Subcutaneous adipose tissue (tissue), 4 donors: ENCODE results near the gene SOX18. TPM values are rescaled to one million over a fixed set of nuclear protein-coding genes. Genes with fewer than 3 reads are reported as not detected.

Experiments
- CTCF ChIP-seq: fragments of 450-650 bp; IDR thresholded peaks from one replicate; pipeline ENCODE4 v1.5.1; 2016; ENCODE audit warnings: low read depth, mild to moderate bottlenecking, control low read depth, antibody characterized with exemption, moderate library complexity
- total RNA-seq, 4 donors: library from RNA; depleted of rRNA; stranded (reverse); fragments of >200 nt; gene quantifications; one replicate each; pipeline ENCODE4 v1.1.0, GENCODE V29; 2016

SOX18 gene
- total RNA-seq, 4 donors from 2014 or later = 1.2 to 46.3 (median 7.1) TPM

DNA sequence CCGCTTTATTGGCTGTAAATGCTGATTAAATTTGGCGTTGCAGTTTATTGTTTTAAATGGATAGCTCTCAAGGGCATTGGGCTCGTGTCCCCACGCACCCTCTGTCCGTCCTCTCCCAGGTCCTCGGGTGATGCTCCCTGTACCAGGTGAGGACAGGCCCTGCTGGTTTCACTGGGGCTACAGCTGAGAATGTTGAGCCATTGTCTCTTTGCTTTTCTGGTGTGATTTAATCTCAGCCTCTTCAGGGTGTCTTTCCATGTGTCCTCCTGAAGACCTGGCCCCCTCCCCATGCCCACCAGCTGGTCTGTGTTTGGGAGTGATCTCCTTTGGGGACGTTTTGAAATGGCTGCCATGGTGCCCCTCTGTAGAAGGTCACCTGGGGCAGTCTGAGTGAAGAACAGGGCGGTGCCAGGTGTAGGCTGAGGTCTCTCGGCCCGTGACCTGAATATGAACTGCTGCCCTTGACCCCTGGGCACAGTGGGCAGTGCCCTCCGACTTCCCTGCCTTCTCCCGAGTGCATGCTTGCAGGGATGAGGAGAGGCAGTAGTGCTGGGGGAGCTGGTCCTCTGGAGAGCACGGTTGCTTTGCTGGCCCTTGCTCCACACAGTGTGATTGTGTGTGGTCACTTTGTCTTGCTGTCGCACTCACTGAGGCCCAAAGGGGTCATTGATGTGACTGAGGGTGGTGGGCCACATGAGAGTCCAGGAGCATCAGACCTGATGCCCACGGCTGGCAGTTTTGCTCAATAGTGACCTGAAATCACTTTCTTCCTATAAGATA, 25.9 kb downstream of the SOX18 start:
- TF ChIP-seq CTCF = no peak

DNA sequence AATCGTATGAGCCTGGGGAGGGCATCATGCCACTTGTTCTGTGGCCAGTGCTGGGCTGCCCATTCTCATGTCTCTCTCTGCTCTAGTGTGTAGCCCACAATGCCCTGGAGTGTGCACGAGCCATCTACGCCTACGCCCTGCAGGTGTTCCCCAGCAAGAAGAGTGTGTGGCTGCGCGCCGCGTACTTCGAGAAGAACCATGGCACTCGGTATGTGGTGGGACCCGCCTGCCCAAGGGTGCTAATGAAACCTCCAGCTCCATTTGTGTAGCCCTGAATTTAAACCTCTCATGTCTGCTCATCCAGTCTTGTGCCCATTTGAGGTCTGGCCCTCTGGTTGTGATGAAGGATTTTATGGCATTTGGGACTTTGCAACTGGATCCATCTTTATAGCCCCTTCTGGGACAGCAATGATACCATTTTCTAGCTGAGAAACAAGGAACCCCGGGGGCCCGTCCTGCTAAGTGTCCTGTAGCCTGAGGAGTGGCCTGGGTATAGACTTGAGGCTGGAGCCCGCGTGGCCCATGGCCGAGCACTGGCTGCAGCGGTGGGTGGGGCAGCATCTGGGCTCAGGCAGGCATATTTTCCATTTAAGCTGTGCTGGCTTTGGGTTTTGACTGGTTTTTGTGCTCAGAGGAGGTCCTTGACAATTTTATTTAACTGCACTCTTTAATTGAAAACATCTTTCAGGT, 26.6 kb downstream of the SOX18 start:
- no peak for TF ChIP-seq CTCF

DNA sequence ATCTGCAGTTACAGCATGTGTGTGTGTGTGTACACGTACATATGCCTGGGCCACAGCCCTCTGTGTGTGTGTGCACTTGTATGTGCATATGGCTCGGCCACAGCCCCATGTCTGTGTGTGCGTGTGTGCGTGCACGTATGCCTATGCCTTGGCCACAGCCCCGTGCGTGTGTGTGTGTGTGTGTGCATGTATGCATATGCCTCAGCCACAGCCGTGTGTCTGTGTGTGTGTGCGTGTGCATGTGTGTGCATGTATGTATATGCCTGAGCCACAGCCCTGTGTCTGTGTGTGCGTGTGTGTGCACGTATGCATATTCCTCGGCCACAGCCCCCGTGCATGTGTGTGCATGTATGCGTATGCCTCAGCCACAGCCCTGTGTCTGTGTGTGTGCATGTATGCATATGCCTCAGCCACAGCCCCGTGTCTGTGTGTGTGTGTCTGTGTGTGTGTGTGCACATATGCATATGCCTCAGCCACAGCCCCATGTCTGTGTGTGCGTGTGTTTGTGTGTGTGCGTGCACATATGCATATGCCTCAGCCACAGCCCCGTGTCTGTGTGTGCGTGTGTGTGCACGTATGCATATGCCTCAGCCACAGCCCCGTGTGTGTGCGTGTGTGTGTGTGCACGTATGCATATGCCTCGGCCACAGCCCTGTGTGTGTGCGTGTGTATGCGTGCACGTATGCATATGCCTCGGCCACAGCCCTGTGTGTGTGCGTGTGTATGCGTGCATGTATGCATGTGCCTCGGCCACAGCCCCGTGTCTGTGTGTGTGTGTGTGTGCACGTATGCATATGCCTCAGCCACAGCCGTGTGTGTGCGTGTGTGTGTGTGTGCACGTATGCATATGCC, 28.1 kb downstream of the SOX18 start:
- TF ChIP-seq CTCF = no peak

GRCh38 chr20:64015635-64016034, 33.8 kb downstream of the SOX18 start:
- TF ChIP-seq CTCF = no peak

DNA sequence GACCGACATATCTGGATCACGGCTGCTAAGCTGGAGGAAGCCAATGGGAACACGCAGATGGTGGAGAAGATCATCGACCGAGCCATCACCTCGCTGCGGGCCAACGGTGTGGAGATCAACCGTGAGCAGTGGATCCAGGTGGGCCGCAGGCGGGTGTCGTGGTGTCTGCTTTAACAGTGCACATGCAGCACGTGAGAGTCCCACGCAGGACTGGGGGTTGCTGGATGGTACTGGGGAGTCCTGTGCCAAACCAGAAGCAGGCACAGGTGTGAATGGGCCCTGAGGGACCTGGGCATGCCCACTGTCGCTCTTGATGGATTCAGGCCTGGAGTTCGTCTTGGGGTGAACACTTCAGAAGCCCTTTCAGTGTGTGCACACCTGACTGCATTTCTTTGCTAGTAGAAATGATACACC, 38.1 kb downstream of the SOX18 start:
- no peak for TF ChIP-seq CTCF

DNA sequence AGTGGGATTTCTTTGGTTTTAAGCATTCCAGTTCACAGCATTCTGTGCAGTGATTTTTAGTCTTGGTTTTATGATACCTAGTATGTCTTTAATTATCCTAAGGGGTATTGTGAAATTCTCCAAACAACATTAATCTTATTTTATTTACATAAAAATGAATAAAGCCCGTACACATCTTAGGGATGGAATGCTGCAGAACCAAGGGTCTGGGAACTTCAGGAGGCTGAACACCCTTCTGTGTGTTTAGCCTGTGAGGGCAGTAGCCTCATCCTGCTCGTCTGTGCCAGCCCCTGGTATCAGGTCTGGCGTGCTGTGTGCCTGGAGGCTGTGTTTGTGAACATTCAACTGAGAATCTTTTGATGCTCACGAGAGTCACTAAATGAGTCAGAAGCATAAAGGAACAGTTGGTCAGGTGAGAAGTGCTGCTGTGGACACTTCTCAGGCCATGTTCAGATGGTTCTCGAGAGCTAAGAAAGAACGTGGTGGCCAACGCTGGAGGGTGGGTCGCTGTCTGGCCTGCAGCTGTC, 38.7 kb downstream of the SOX18 start:
- TF ChIP-seq CTCF = no peak
